OCI-LY7 (cell line): Measurements from ENCODE around the gene PLEKHJ1. TPM values are rescaled to one million over a fixed set of nuclear protein-coding genes. Genes with fewer than 3 reads are reported as not detected.

Experiments
- BruUV-seq: library from RNA; stranded (reverse); fragments of 400-500 nt; replicated peaks from 2 replicates; lab custom pipeline; 2021; lab: Mats Ljungman, UMichigan
- CTCF ChIA-PET: fragments of 300-600 bp; sonication (Branson Sonifier 250); formaldehyde crosslinking; loops from one replicate; lab custom pipeline; 2022; ENCODE audit warnings: antibody characterized with exemption; ENCODE audit not compliant: unreplicated experiment; lab: Charles Lee
- POLR2A ChIA-PET: fragments of 300-600 bp; sonication (Branson Sonifier 250); formaldehyde crosslinking; loops from one replicate; lab custom pipeline; 2022; ENCODE audit warnings: antibody characterized with exemption; lab: Charles Lee
- DNase-seq: peaks from one replicate; pipeline ENCODE4 v3.0.0-alpha.2; 2015; ENCODE audit warnings: low spot score
- H2AFZ ChIP-seq: fragments of 200-600 bp; sonication (generic), shearing (Covaris generic); 2 replicates; pipeline ENCODE4 v1.6.1; 2014; ENCODE audit warnings: mild to moderate bottlenecking, antibody characterized with exemption, low read length, moderate library complexity
- H3K27ac ChIP-seq: fragments of 200-600 bp; sonication (generic); 2 replicates; pipeline ENCODE4 v1.5.1; 2014; ENCODE audit warnings: mixed run types, low read depth, mild to moderate bottlenecking, moderate library complexity, low read length, inconsistent platforms; ENCODE audit not compliant: poor library complexity, severe bottlenecking
- H3K36me3 ChIP-seq: fragments of 200-600 bp; sonication (generic); 2 replicates; pipeline ENCODE4 v1.6.1; 2014; ENCODE audit warnings: mild to moderate bottlenecking, antibody characterized with exemption, low read length, moderate library complexity, mixed read lengths; ENCODE audit not compliant: insufficient read depth
- H3K4me1 ChIP-seq: fragments of 200-600 bp; sonication (generic); 2 replicates; pipeline ENCODE4 v1.5.1; 2014; ENCODE audit warnings: mild to moderate bottlenecking, low read length; ENCODE audit not compliant: insufficient read depth, poor library complexity, severe bottlenecking
- H3K4me2 ChIP-seq: fragments of 200-600 bp; sonication (generic); 2 replicates; pipeline ENCODE4 v1.6.1; 2014; ENCODE audit warnings: mild to moderate bottlenecking, low read length
- H3K4me3 ChIP-seq: fragments of 200-600 bp; sonication (generic); 2 replicates; pipeline ENCODE4 v1.5.1; 2014; ENCODE audit warnings: mild to moderate bottlenecking, low read depth, low read length; ENCODE audit not compliant: poor library complexity, severe bottlenecking
- H3K79me2 ChIP-seq: fragments of 200-600 bp; sonication (generic); 2 replicates; pipeline ENCODE4 v1.6.1; 2016; ENCODE audit warnings: low read depth, mild to moderate bottlenecking, low read length, moderate library complexity, mixed read lengths; ENCODE audit not compliant: insufficient read depth
- H3K9me2 ChIP-seq: fragments of 200-600 bp; sonication (generic); 2 replicates; pipeline ENCODE4 v1.6.1; 2016; ENCODE audit warnings: mild to moderate bottlenecking, low read length, mixed read lengths; ENCODE audit not compliant: insufficient read depth
- H3K9me3 ChIP-seq: fragments of 200-600 bp; sonication (generic); 2 replicates; pipeline ENCODE4 v1.6.1; 2014; ENCODE audit warnings: mild to moderate bottlenecking, mixed run types, low read length, mixed read lengths
- H4K20me1 ChIP-seq: fragments of 200-600 bp; sonication (generic); 2 replicates; pipeline ENCODE4 v1.6.1; 2014; ENCODE audit warnings: mild to moderate bottlenecking, antibody characterized with exemption, low read length, moderate library complexity, mixed read lengths; ENCODE audit not compliant: insufficient read depth
- EZH2phosphoT487 ChIP-seq: fragments of 200-600 bp; sonication (generic); IDR thresholded peaks from 2 replicates; pipeline ENCODE4 v1.6.1; 2018; ENCODE audit warnings: low read depth, borderline replicate concordance, mild to moderate bottlenecking, mixed run types, antibody characterized with exemption, low read length, moderate library complexity, mixed read lengths
- intact Hi-C: fragments of 100-400 bp; cut with micrococcal nuclease; formaldehyde crosslinking; loops from one replicate; pipeline ENCODE4 v1.10.0; 2022; ENCODE audit not compliant: unreplicated experiment
- total RNA-seq, 2 experiments: library from RNA; depleted of rRNA in 1 of 2; stranded (reverse); fragments of >200 nt in 1 of 2; shearing (Covaris generic) in 1 of 2; gene quantifications; 2 replicates each; pipeline ENCODE4 v1.2.3, GENCODE V29; 2014 to 2022
- TF ChIP-seq, protein P1 (sequence below): fragments of 200-600 bp; sonication (generic); conservative IDR thresholded peaks from 2 replicates; pipeline ENCODE4 v1.5.1; 2014; ENCODE audit warnings: mild to moderate bottlenecking, antibody characterized with exemption, low read length, moderate library complexity, mixed read lengths

Gene PLEKHJ1
- total RNA-seq, 2 experiments from 2014 or later: 129 to 205 TPM

DNA sequence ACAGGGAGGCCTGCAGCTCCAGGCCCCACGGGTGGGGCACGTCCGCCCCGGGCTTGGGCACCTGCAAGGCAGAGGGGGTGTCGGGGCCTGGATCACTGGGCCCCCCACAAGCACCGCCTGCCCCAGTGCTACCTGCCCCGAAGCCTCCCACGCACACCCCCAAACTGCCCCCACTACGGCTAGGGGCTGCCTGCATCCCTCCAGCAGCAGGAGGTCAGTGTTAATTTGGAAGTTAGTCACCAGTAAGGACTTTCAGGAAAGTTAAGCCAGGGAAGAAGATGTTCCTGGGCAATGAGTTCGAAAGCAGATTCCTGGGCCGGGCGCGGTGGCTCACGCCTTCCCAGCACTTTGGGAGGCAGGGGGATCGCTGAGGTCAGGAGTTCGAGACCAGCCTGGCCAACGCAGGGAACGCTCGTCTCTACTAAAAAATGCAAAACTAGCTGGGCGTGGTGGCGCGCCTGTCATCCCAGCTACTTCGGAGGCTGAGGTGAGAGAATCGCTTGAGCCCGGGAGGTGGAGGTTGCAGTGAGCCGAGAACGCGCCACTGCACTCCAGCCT, 40.4 kb upstream of the PLEKHJ1 start:
- H4K20me1 ChIP-seq: peaks cover 6% of the 10 kb centered on the region
- BruUV-seq: no TSS peak
- peaks cover 27% of the 10 kb centered on the region for H3K4me1 ChIP-seq
- peaks cover 45% of the 10 kb centered on the region for H3K36me3 ChIP-seq
- no peak overlapping the region for H2AFZ ChIP-seq
- H3K79me2 ChIP-seq: peaks cover 31% of the 10 kb centered on the region
- TF ChIP-seq EZH2phosphoT487: no peak
- TF ChIP-seq, protein P1, sequence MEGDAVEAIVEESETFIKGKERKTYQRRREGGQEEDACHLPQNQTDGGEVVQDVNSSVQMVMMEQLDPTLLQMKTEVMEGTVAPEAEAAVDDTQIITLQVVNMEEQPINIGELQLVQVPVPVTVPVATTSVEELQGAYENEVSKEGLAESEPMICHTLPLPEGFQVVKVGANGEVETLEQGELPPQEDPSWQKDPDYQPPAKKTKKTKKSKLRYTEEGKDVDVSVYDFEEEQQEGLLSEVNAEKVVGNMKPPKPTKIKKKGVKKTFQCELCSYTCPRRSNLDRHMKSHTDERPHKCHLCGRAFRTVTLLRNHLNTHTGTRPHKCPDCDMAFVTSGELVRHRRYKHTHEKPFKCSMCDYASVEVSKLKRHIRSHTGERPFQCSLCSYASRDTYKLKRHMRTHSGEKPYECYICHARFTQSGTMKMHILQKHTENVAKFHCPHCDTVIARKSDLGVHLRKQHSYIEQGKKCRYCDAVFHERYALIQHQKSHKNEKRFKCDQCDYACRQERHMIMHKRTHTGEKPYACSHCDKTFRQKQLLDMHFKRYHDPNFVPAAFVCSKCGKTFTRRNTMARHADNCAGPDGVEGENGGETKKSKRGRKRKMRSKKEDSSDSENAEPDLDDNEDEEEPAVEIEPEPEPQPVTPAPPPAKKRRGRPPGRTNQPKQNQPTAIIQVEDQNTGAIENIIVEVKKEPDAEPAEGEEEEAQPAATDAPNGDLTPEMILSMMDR: no peak
- no peaks in the 10 kb centered on the region for H3K9me3 ChIP-seq
- H3K4me2 ChIP-seq: no peak overlapping the region
- no peaks in the 10 kb centered on the region for H3K9me2 ChIP-seq
- intact Hi-C loops: no loop called here
- H3K27ac ChIP-seq: no peak overlapping the region
- DNase-seq: no peak
- no peak overlapping the region for H3K4me3 ChIP-seq
- ChIA-PET POLR2A (no interaction called here), CTCF (no interaction called here)

DNA sequence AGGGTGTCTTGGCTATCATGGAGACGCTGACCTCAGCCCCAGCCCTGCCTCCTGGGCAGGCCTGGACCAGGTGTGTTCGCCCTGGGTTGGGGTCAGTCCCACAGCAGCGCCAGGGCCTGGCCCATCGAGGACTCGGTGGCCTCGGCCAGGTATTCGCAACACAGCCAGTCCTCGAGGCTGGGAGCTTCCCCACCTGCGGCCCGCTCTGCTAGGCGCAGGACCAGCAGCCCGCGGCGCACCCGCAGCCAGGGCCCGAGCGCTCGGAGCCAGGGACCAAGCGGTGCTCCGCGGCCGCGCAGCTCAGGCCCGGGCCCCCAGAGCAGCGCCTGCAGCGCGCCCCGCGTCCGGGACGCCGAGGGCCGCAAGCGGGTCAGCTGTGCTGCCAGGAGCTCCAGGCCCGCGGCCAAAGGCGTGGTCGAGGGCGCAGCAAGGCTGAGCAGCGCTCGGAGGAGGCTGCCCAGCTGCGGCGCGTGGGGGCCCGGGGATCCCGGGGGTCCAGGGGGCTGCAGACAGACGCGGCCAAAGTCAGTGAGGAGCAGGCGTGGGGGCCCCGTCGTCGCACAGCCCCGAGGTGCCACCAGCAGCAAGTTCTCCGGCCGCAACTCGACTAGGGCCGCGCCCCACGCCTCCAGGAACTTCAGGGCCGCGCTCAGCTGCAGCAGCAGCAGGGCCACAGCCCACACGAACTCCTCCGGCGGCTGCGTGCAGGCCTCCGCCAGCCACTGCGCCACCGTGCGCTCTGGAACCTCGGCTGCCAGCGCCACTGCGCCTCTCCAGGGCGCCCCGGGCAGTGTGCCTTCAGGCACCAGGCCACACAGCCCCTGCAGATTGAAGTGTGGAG, 39.7 kb upstream of the PLEKHJ1 start:
- Histone ChIP-seq H3K4me3 (no peak overlapping the region), H3K27ac (no peak overlapping the region), H3K79me2 (peaks cover 38% of the 10 kb centered on the region), H3K9me2 (no peaks in the 10 kb centered on the region), H3K4me1 (peaks cover 26% of the 10 kb centered on the region), H3K36me3 (peaks cover 51% of the 10 kb centered on the region), H4K20me1 (peaks cover 6% of the 10 kb centered on the region), H2AFZ (no peak overlapping the region), H3K4me2 (no peak overlapping the region), H3K9me3 (no peaks in the 10 kb centered on the region)
- intact Hi-C loops: no loop called here
- DNase-seq: no peak
- ChIA-PET POLR2A (no interaction called here), CTCF (no interaction called here)
- TF ChIP-seq EZH2phosphoT487: no peak
- TF ChIP-seq, protein P1: no peak
- no TSS peak for BruUV-seq
